ENCODE measurements around the gene HCRT. TPM values are rescaled to one million over a fixed set of nuclear protein-coding genes. Genes with fewer than 3 reads are reported as not detected.
"Not testable (repeated sequence)": the region's sequence is repeated elsewhere in the genome, so short reads cannot be mapped to it uniquely, and the experiment has no call there.

HCRT gene
- not detected for total RNA-seq

GRCh38 chr17:42184713-42185620 is at the start of gene HCRT:
HCRT (minus strand) TSS chr17:42185452; CDS start chr17:42185365, 87 bp downstream.
- H3K4me1 ChIP-seq (ENCODE audit: insufficient read depth, low read length): peaks cover 72% of the 10 kb centered on the region
- H3K9me3 ChIP-seq (ENCODE audit: low read depth, low read length): no peaks in the 10 kb centered on the region
- peaks cover 17% of the 10 kb centered on the region for H3K27me3 ChIP-seq (ENCODE audit: insufficient read depth, low read length)
- peak within 1 kb of the TSS; percentile 70 for H3K4me3 ChIP-seq (ENCODE audit: low read length)

GRCh38 chr17:42233994-42234393 is 48.7 kb upstream of the HCRT start:
- Histone ChIP-seq H3K9me3 (ENCODE audit: low read depth, low read length) (no peaks in the 10 kb centered on the region), H3K4me3 (ENCODE audit: low read length) (no peak overlapping the region), H3K27me3 (ENCODE audit: insufficient read depth, low read length) (no peaks in the 10 kb centered on the region), H3K4me1 (ENCODE audit: insufficient read depth, low read length) (no peaks in the 10 kb centered on the region)

- Histone ChIP-seq H3K4me3 (ENCODE audit: low read length) (no peak overlapping the region), H3K9me3 (ENCODE audit: low read depth, low read length) (no peaks in the 10 kb centered on the region), H3K27me3 (ENCODE audit: insufficient read depth, low read length) (no peaks in the 10 kb centered on the region), H3K4me1 (ENCODE audit: insufficient read depth, low read length) (no peaks in the 10 kb centered on the region)
Measured at GRCh38 chr17:42233156-42233555, 47.9 kb upstream of the HCRT start.

GRCh38 chr17:42230225-42230624 is 45.0 kb upstream of the HCRT start:
- Histone ChIP-seq H3K9me3 (ENCODE audit: low read depth, low read length) (no peaks in the 10 kb centered on the region), H3K27me3 (ENCODE audit: insufficient read depth, low read length) (no peaks in the 10 kb centered on the region), H3K4me3 (ENCODE audit: low read length) (no peak overlapping the region), H3K4me1 (ENCODE audit: insufficient read depth, low read length) (peaks cover 12% of the 10 kb centered on the region)

- H3K4me3 ChIP-seq (ENCODE audit: low read length): no peak overlapping the region
- no peaks in the 10 kb centered on the region for H3K27me3 ChIP-seq (ENCODE audit: insufficient read depth, low read length)
- H3K9me3 ChIP-seq (ENCODE audit: low read depth, low read length): no peaks in the 10 kb centered on the region
- H3K4me1 ChIP-seq (ENCODE audit: insufficient read depth, low read length): peaks cover 14% of the 10 kb centered on the region
Measured at GRCh38 chr17:42227849-42228700, 42.8 kb upstream of the HCRT start.

- no peak overlapping the region for H3K4me3 ChIP-seq (ENCODE audit: low read length)
- H3K4me1 ChIP-seq (ENCODE audit: insufficient read depth, low read length): peaks cover 17% of the 10 kb centered on the region
- H3K27me3 ChIP-seq (ENCODE audit: insufficient read depth, low read length): no peaks in the 10 kb centered on the region
- H3K9me3 ChIP-seq (ENCODE audit: low read depth, low read length): no peaks in the 10 kb centered on the region
Measured at GRCh38 chr17:42225646-42226045, 40.4 kb upstream of the HCRT start.

- Histone ChIP-seq H3K27me3 (ENCODE audit: insufficient read depth, low read length) (no peaks in the 10 kb centered on the region), H3K9me3 (ENCODE audit: low read depth, low read length) (no peaks in the 10 kb centered on the region), H3K4me1 (ENCODE audit: insufficient read depth, low read length) (peaks cover 17% of the 10 kb centered on the region), H3K4me3 (ENCODE audit: low read length) (no peak overlapping the region)
Measured at GRCh38 chr17:42224651-42225050, 39.4 kb upstream of the HCRT start.

GRCh38 chr17:42221886-42222745 is 36.9 kb upstream of the HCRT start:
- Histone ChIP-seq H3K9me3 (ENCODE audit: low read depth, low read length) (no peaks in the 10 kb centered on the region), H3K27me3 (ENCODE audit: insufficient read depth, low read length) (no peaks in the 10 kb centered on the region), H3K4me1 (ENCODE audit: insufficient read depth, low read length) (peaks cover 17% of the 10 kb centered on the region), H3K4me3 (ENCODE audit: low read length) (no peak overlapping the region)

GRCh38 chr17:42219280-42219679 is 34.0 kb upstream of the HCRT start:
- not testable (repeated sequence) for H3K4me3 ChIP-seq (ENCODE audit: low read length); H3K27me3 ChIP-seq (ENCODE audit: insufficient read depth, low read length); H3K4me1 ChIP-seq (ENCODE audit: insufficient read depth, low read length); H3K9me3 ChIP-seq (ENCODE audit: low read depth, low read length)

- Histone ChIP-seq H3K27me3 (ENCODE audit: insufficient read depth, low read length) (no peaks in the 10 kb centered on the region), H3K9me3 (ENCODE audit: low read depth, low read length) (no peaks in the 10 kb centered on the region), H3K4me1 (ENCODE audit: insufficient read depth, low read length) (no peaks in the 10 kb centered on the region), H3K4me3 (ENCODE audit: low read length) (no peak overlapping the region)
Measured at GRCh38 chr17:42214156-42214555, 28.9 kb upstream of the HCRT start.

GRCh38 chr17:42212382-42212781 is 27.1 kb upstream of the HCRT start:
- H3K9me3 ChIP-seq (ENCODE audit: low read depth, low read length): no peaks in the 10 kb centered on the region
- no peaks in the 10 kb centered on the region for H3K4me1 ChIP-seq (ENCODE audit: insufficient read depth, low read length)
- no peak overlapping the region for H3K4me3 ChIP-seq (ENCODE audit: low read length)
- no peaks in the 10 kb centered on the region for H3K27me3 ChIP-seq (ENCODE audit: insufficient read depth, low read length)

GRCh38 chr17:42211921-42212341 is 26.7 kb upstream of the HCRT start:
- H3K4me1 ChIP-seq (ENCODE audit: insufficient read depth, low read length); H3K9me3 ChIP-seq (ENCODE audit: low read depth, low read length); H3K27me3 ChIP-seq (ENCODE audit: insufficient read depth, low read length); H3K4me3 ChIP-seq (ENCODE audit: low read length): not testable (repeated sequence)

GRCh38 chr17:42210046-42210445 is 24.8 kb upstream of the HCRT start:
- no peak overlapping the region for H3K4me3 ChIP-seq (ENCODE audit: low read length)
- H3K4me1 ChIP-seq (ENCODE audit: insufficient read depth, low read length): peaks cover 7% of the 10 kb centered on the region
- no peaks in the 10 kb centered on the region for H3K27me3 ChIP-seq (ENCODE audit: insufficient read depth, low read length)
- H3K9me3 ChIP-seq (ENCODE audit: low read depth, low read length): no peaks in the 10 kb centered on the region

GRCh38 chr17:42206153-42206612 is 20.9 kb upstream of the HCRT start:
- H3K4me1 ChIP-seq (ENCODE audit: insufficient read depth, low read length); H3K27me3 ChIP-seq (ENCODE audit: insufficient read depth, low read length); H3K9me3 ChIP-seq (ENCODE audit: low read depth, low read length); H3K4me3 ChIP-seq (ENCODE audit: low read length): not testable (repeated sequence)
